ENCODE data around the gene ACVRL1. TPM values are rescaled to one million over a fixed set of nuclear protein-coding genes. Genes with fewer than 3 reads are reported as not detected.

Gene ACVRL1
- total RNA-seq, 1 experiment from 2014 or later, result not detected

DNA sequence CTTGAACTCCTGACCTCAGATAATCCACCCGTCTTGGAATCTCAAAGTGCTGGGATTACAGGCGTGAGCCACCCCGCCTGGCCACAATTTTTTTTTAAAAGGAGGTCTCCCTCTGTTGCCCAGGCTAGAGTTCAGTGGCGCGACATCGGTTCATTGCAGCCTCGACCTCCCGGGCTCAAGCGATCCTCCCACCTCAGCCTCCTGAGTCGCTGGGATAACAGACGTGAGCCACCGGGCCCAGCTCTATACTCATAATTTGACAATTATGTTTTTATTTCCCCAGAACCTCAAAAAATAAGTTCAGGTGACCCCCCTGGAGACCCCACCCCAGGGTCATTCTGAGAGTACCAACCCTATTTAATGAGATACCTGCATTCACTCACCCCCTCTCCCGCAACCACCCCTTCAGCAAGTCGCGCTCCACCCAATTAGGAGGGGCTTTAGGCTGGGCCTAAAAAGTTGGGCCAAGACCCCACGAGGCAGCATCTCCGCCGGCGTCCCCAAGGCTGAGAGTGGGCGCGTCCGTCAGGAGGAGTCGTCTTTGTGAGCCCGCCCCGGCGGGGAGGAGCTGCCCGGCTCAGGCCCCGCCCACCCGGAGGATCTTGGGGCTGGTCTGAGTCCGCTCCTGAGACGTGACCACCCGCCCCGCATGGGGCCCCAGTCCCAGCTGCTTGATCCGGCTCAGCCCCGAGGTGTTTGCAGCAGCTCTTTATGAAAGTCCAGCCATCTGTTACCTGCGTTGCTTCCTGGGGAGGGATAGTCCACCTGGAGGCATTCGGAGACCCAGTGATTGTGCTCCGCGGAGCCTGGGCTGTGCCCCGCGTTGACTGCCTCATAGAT, 19.6 kb upstream of the ACVRL1 start, which contains the start of gene ANKRD33:
Gene ANKRD33, plus strand, starts transcription at position 628 of the 840 bp plus-strand sequence. Its CDS starts 84 bp downstream, at position 712.
- H3K4me3 Mint-ChIP-seq, result peak within 1 kb of the TSS; percentile 68 to 82

More for the DNA sequence above, 19.6 kb upstream of the ACVRL1 start, which contains the start of gene ANKRD33:
- H3K27me3 Mint-ChIP-seq (ENCODE audit: low read depth), result peaks cover 21% of the 10 kb centered on the region
- Histone ChIP-seq H2BK20ac (ENCODE audit: low read depth, low read length, poor library complexity, severe bottlenecking) (no peak within 1 kb of the TSS), H3T11ph (ENCODE audit: low read length) (no peak within 1 kb of the TSS), H3K23me2 (ENCODE audit: insufficient read length, low read depth, low read length, poor library complexity, severe bottlenecking) (no peaks in the 10 kb centered on the region), H3K27ac (ENCODE audit: insufficient read length, low read depth, low read length) (no peak within 1 kb of the TSS), H3K14ac (ENCODE audit: insufficient read depth, low read length) (no peak within 1 kb of the TSS), H3K56ac (ENCODE audit: insufficient read length, low read depth, low read length) (no peak within 1 kb of the TSS), H2AFZ (ENCODE audit: low read length) (no peak within 1 kb of the TSS), H3K4me1 (ENCODE audit: insufficient read depth, low read length) (peaks cover 2% of the 10 kb centered on the region), H2BK5ac (ENCODE audit: insufficient read length, low read length) (no peak within 1 kb of the TSS), H3K27me3 (ENCODE audit: insufficient read depth, low read length) (no peaks in the 10 kb centered on the region), H3K9me3 (ENCODE audit: control insufficient read depth, low read depth, low read length) (no peaks in the 10 kb centered on the region), H4K91ac (ENCODE audit: insufficient read length, low read depth, low read length) (no peak within 1 kb of the TSS), H3K79me2 (ENCODE audit: insufficient read depth, low read length) (no peaks in the 10 kb centered on the region), H2BK120ac (ENCODE audit: low read depth, low read length, poor library complexity, severe bottlenecking) (no peak within 1 kb of the TSS), H3K4me2 (ENCODE audit: insufficient read depth, insufficient read length, low read length) (peak within 1 kb of the TSS; percentile 43), H2BK15ac (ENCODE audit: low read depth, low read length) (no peak within 1 kb of the TSS), H3K79me1 (ENCODE audit: insufficient read depth, low read depth, low read length, poor library complexity, severe bottlenecking) (no peaks in the 10 kb centered on the region), H4K8ac (replicated peaks; ENCODE audit: insufficient read length, low read depth, low read length) (no peak within 1 kb of the TSS), H4K20me1 (ENCODE audit: control insufficient read depth, insufficient read depth, insufficient read length) (no peaks in the 10 kb centered on the region), H2BK12ac (ENCODE audit: insufficient read length, low read depth, low read length) (no peak within 1 kb of the TSS), H4K5ac (ENCODE audit: insufficient read length, low read depth, low read length) (no peak within 1 kb of the TSS), H3K23ac (ENCODE audit: insufficient read length, low read depth, low read length) (no peak within 1 kb of the TSS), H3K18ac (ENCODE audit: insufficient read length, low read depth, low read length) (no peak within 1 kb of the TSS), H2AK5ac (ENCODE audit: insufficient read length, low read length) (no peak within 1 kb of the TSS), H3K4ac (ENCODE audit: low read depth, low read length) (no peak within 1 kb of the TSS), H3K9ac (ENCODE audit: extremely low read depth, insufficient read length, low read length) (no peak within 1 kb of the TSS)
- TF ChIP-seq, protein P1, sequence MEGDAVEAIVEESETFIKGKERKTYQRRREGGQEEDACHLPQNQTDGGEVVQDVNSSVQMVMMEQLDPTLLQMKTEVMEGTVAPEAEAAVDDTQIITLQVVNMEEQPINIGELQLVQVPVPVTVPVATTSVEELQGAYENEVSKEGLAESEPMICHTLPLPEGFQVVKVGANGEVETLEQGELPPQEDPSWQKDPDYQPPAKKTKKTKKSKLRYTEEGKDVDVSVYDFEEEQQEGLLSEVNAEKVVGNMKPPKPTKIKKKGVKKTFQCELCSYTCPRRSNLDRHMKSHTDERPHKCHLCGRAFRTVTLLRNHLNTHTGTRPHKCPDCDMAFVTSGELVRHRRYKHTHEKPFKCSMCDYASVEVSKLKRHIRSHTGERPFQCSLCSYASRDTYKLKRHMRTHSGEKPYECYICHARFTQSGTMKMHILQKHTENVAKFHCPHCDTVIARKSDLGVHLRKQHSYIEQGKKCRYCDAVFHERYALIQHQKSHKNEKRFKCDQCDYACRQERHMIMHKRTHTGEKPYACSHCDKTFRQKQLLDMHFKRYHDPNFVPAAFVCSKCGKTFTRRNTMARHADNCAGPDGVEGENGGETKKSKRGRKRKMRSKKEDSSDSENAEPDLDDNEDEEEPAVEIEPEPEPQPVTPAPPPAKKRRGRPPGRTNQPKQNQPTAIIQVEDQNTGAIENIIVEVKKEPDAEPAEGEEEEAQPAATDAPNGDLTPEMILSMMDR (conservative IDR thresholded peaks at IDR 0.05), result no peak
- H3K27ac Mint-ChIP-seq, result peak within 1 kb of the TSS in 1 of 3 experiments; percentile 58; a peak in 1 of 7 replicates
- H3K36me3 Mint-ChIP-seq (ENCODE audit: insufficient read depth in 1 of 3, low read depth in 3 of 3), result no peaks in the 10 kb centered on the region; a peak in 1 of 7 replicates
- peaks cover 19 to 30% of the 10 kb centered on the region in 2 experiments for H3K4me1 Mint-ChIP-seq
- H3K9me3 Mint-ChIP-seq, result no peaks in the 10 kb centered on the region
- no CpG with 5 or more reads among the region's 41 CpGs for whole genome bisulfite sequencing (ENCODE audit: extremely low coverage, insufficient read length, low lambda C conversion rate)
- DNase-seq, result peak; percentile 94
